ENCODE measurements around the gene SLC25A26. TPM values are rescaled to one million over a fixed set of nuclear protein-coding genes. Genes with fewer than 3 reads are reported as not detected.
A peak's percentile ranks its signal among the peaks of the same experiment; 100 is the strongest.

Gene SLC25A26
- total RNA-seq, 2 donors from 2014 or later: 20.7 to 22.8 TPM

DNA sequence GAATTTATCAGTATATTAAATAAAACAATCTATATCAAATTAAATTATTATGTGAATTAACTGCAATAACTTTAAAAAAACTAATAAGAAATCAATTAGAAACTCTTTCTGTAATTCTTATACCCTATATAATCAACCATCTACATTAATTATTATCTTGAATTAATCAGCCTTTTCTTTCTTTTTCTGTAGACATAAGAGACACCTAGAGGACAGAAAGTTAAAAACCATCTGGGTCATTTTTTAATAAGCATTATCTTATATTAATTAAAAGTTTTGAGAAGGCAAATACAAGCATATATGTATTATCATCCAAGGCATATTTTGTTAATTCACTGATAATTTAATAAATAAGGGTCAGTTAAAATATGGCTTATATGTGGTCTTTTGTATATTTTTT lies 24.2 kb upstream of the SLC25A26 start:
- DNase-seq: no peak
- Mint-ChIP-seq H3K27me3 (ENCODE audit: insufficient read depth) (peaks cover 11% of the 10 kb centered on the region), H3K4me1 (peaks cover 9% of the 10 kb centered on the region), H3K9me3 (no peaks in the 10 kb centered on the region), H3K27ac (no peak overlapping the region), H3K4me3 (no peak overlapping the region), H3K36me3 (ENCODE audit: low read depth) (no peaks in the 10 kb centered on the region)
- no peak overlapping the region for H3K4me3 ChIP-seq (ENCODE audit: low read length)
- no peaks in the 10 kb centered on the region for H3K9me3 ChIP-seq (ENCODE audit: control insufficient read depth, low read length)
- H3K36me3 ChIP-seq (ENCODE audit: control insufficient read depth, insufficient read depth, low read length): no peaks in the 10 kb centered on the region
- H3K9ac ChIP-seq (ENCODE audit: extremely low read depth, low read length, poor library complexity, severe bottlenecking): no peak overlapping the region
- no peaks in the 10 kb centered on the region for H3K4me1 ChIP-seq (ENCODE audit: control insufficient read depth, insufficient read depth, low read length)
- no peaks in the 10 kb centered on the region for H3K27me3 ChIP-seq (ENCODE audit: control insufficient read depth, insufficient read depth, low read length, poor library complexity, severe bottlenecking)
- H3K27ac ChIP-seq (ENCODE audit: low read depth, low read length): no peak overlapping the region
- TF ChIP-seq, protein P1, sequence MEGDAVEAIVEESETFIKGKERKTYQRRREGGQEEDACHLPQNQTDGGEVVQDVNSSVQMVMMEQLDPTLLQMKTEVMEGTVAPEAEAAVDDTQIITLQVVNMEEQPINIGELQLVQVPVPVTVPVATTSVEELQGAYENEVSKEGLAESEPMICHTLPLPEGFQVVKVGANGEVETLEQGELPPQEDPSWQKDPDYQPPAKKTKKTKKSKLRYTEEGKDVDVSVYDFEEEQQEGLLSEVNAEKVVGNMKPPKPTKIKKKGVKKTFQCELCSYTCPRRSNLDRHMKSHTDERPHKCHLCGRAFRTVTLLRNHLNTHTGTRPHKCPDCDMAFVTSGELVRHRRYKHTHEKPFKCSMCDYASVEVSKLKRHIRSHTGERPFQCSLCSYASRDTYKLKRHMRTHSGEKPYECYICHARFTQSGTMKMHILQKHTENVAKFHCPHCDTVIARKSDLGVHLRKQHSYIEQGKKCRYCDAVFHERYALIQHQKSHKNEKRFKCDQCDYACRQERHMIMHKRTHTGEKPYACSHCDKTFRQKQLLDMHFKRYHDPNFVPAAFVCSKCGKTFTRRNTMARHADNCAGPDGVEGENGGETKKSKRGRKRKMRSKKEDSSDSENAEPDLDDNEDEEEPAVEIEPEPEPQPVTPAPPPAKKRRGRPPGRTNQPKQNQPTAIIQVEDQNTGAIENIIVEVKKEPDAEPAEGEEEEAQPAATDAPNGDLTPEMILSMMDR (conservative IDR thresholded peaks at IDR 0.05): peak; percentile 57

DNA sequence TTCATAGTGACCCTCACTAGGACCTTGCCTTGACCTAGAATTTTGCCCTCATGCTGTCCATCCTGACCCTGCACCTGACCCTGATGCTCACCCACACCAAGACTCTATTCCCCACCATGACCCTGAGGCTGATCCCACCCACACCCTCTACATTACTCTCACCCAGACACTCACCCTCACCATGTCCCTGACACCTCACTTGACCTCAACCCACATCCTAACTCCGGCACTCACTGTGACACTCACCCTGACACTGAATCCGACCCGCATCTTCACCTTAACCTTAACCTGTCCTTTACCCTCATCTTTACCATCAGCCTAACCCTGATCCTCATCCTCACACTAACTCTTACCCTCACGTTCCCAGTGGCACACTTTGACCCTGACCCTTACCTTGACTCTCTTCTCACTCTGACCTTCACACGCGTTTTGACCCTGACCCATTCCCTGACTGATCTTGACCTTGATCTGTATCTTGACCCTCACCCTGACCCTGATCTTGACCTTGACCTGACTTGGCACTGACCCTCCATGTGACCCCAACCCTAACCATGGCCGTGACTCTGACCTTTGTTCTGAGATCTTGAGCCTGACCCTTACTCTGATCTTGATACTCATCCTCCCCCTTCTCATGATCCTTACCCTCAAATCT lies 22.2 kb upstream of the SLC25A26 start:
- TF ChIP-seq, protein P1 (conservative IDR thresholded peaks at IDR 0.05): no peak
- Histone ChIP-seq H3K36me3 (ENCODE audit: control insufficient read depth, insufficient read depth, low read length) (no peaks in the 10 kb centered on the region), H3K4me3 (ENCODE audit: low read length) (no peak overlapping the region), H3K9ac (ENCODE audit: extremely low read depth, low read length, poor library complexity, severe bottlenecking) (no peak overlapping the region), H3K27ac (ENCODE audit: low read depth, low read length) (no peak overlapping the region), H3K4me1 (ENCODE audit: control insufficient read depth, insufficient read depth, low read length) (no peaks in the 10 kb centered on the region), H3K9me3 (ENCODE audit: control insufficient read depth, low read length) (no peaks in the 10 kb centered on the region), H3K27me3 (ENCODE audit: control insufficient read depth, insufficient read depth, low read length, poor library complexity, severe bottlenecking) (no peaks in the 10 kb centered on the region)
- no peaks in the 10 kb centered on the region for H3K36me3 Mint-ChIP-seq (ENCODE audit: low read depth)
- no peaks in the 10 kb centered on the region for H3K9me3 Mint-ChIP-seq
- no peak overlapping the region for H3K4me3 Mint-ChIP-seq
- H3K27ac Mint-ChIP-seq: no peak overlapping the region
- H3K27me3 Mint-ChIP-seq (ENCODE audit: insufficient read depth): peaks cover 11% of the 10 kb centered on the region
- DNase-seq: no peak
- WGBS, 2 experiments (ENCODE audit: insufficient coverage in 1 of 2, insufficient read length in 1 of 2): 86 to 96% methylated on average over 7 of the region's 7 CpGs
- H3K4me1 Mint-ChIP-seq: peaks cover 9% of the 10 kb centered on the region

DNA sequence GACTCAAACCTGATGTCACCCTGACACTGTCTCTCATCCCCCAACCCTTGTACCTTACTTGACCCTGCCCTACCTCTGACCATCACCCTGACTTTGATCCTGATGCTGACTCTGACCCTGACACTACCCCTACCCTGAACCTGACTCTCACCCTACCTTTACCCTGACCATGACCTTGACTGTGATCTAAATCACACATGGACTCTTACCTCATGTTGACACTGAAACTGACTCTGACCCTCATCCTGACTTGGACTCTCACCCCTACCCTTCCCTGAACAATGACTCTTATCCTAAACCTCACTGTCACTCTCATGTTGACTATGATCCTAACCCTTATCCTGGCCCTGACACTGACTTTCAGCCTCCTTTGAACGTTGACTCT lies 21.7 kb upstream of the SLC25A26 start:
- Mint-ChIP-seq H3K36me3 (ENCODE audit: low read depth) (no peaks in the 10 kb centered on the region), H3K27me3 (ENCODE audit: insufficient read depth) (peaks cover 11% of the 10 kb centered on the region), H3K9me3 (no peaks in the 10 kb centered on the region), H3K27ac (no peak overlapping the region), H3K4me1 (peaks cover 9% of the 10 kb centered on the region), H3K4me3 (no peak overlapping the region)
- no peaks in the 10 kb centered on the region for H3K27me3 ChIP-seq (ENCODE audit: control insufficient read depth, insufficient read depth, low read length, poor library complexity, severe bottlenecking)
- no peak overlapping the region for H3K4me3 ChIP-seq (ENCODE audit: low read length)
- H3K9ac ChIP-seq (ENCODE audit: extremely low read depth, low read length, poor library complexity, severe bottlenecking): no peak overlapping the region
- DNase-seq: no peak
- TF ChIP-seq, protein P1 (conservative IDR thresholded peaks at IDR 0.05): no peak
- no peaks in the 10 kb centered on the region for H3K9me3 ChIP-seq (ENCODE audit: control insufficient read depth, low read length)
- H3K36me3 ChIP-seq (ENCODE audit: control insufficient read depth, insufficient read depth, low read length): no peaks in the 10 kb centered on the region
- 73 to 80% methylated on average over 1 of the region's 1 CpG for WGBS, 2 experiments (ENCODE audit: insufficient coverage in 1 of 2, insufficient read length in 1 of 2)
- H3K27ac ChIP-seq (ENCODE audit: low read depth, low read length): no peak overlapping the region
- no peaks in the 10 kb centered on the region for H3K4me1 ChIP-seq (ENCODE audit: control insufficient read depth, insufficient read depth, low read length)

All from endodermal cell (in vitro differentiated cells).